ENCODE data around the gene BMP6. TPM values are rescaled to one million over a fixed set of nuclear protein-coding genes. Genes with fewer than 3 reads are reported as not detected.

BMP6 gene
- total RNA-seq, 2 experiments from 2014 or later = not detected

DNA sequence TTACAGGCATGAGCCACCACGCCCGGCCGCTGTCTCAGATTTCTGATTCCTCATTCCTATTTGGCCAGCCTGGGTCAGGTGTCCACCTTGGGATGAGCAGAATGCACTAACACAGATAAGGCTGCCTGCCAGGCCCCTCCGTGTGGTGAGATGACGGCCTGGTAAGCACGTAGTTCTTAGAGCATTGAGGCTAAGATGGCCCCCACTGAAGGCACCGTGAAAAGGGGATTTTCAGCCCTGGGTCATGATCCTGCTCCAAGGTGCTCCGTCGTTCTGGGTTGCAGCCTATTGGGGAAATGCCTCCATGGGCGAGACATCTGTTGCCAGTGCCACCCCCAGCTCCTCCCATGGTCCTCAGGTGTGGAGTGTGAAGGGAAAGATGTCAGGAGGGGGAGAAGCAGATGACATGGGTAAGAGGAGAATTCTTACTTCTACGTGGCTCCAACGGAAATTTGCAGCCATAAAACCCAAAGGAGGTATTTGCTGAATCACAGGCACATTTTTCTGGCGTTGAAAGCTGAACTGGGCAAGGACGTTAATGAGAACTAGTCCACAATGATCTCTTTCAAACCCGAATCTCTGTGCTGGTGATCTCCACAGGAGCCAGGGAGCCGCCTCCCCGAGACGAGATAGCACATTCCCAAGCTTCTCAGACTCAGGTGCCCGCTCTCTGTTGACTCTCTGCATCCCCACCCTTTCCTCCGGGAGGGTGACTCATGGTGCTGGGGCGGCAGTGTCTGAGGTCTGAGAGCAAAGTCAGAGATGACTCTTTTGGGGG, 34.0 kb upstream of the BMP6 start:
- Mint-ChIP-seq H3K4me3 (no peak overlapping the region), H3K9me3 (no peaks in the 10 kb centered on the region), H3K27me3 (peaks cover 46% of the 10 kb centered on the region), H3K4me1 (ENCODE audit: low read depth) (no peaks in the 10 kb centered on the region), H3K27ac (no peak overlapping the region), H3K36me3 (ENCODE audit: low read depth) (no peaks in the 10 kb centered on the region)
- POLR2A ChIA-PET = no interaction called here
- H3K9me3 ChIP-seq (ENCODE audit: control insufficient read depth in 1 of 2, insufficient read depth in 1 of 2, low read length in 2 of 2) = no peaks in the 10 kb centered on the region
- H3K27me3 ChIP-seq (ENCODE audit: control insufficient read depth in 1 of 2, insufficient read depth in 2 of 2, low read length in 2 of 2) = peaks cover 3 to 7% of the 10 kb centered on the region in 2 experiments
- no peaks in the 10 kb centered on the region for H3K36me3 ChIP-seq (ENCODE audit: insufficient read depth, low read length)
- intact Hi-C loops (cut with DNase I, micrococcal nuclease) = no loop called here
- CTCF ChIA-PET = no interaction called here
- ATAC-seq (ENCODE audit: poor library complexity) (no peak), DNase-seq (no peak)
- H3K4me1 ChIP-seq (ENCODE audit: insufficient read depth, low read length) = no peaks in the 10 kb centered on the region
- H3K27ac ChIP-seq (ENCODE audit: low read depth in 1 of 2, low read length in 2 of 2) = no peak overlapping the region
- TF ChIP-seq, protein P1, sequence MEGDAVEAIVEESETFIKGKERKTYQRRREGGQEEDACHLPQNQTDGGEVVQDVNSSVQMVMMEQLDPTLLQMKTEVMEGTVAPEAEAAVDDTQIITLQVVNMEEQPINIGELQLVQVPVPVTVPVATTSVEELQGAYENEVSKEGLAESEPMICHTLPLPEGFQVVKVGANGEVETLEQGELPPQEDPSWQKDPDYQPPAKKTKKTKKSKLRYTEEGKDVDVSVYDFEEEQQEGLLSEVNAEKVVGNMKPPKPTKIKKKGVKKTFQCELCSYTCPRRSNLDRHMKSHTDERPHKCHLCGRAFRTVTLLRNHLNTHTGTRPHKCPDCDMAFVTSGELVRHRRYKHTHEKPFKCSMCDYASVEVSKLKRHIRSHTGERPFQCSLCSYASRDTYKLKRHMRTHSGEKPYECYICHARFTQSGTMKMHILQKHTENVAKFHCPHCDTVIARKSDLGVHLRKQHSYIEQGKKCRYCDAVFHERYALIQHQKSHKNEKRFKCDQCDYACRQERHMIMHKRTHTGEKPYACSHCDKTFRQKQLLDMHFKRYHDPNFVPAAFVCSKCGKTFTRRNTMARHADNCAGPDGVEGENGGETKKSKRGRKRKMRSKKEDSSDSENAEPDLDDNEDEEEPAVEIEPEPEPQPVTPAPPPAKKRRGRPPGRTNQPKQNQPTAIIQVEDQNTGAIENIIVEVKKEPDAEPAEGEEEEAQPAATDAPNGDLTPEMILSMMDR (IDR thresholded peaks at IDR 0.05) = no peak
- H3K4me3 ChIP-seq (ENCODE audit: low read length) = no peak overlapping the region

DNA sequence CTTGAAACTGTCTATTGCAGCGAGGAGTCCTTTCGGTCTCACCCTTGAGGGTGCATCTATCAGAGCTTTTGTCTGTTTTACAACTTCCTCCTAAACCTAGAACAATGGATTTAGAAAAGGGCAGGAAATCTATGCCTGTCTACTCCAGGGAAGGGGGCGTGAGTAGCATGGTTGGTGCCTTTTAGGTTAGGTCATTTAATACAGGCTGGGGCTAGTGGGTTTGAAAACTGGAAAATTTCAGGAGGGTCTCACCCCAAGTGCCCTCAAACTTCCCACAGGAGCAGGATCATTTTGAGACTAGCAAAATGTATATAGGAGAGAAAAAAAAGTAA, 33.5 kb upstream of the BMP6 start:
- Mint-ChIP-seq H3K4me3 (no peak overlapping the region), H3K4me1 (ENCODE audit: low read depth) (no peaks in the 10 kb centered on the region), H3K27me3 (peaks cover 46% of the 10 kb centered on the region), H3K36me3 (ENCODE audit: low read depth) (no peaks in the 10 kb centered on the region), H3K9me3 (no peaks in the 10 kb centered on the region), H3K27ac (no peak overlapping the region)
- no peaks in the 10 kb centered on the region for H3K9me3 ChIP-seq (ENCODE audit: control insufficient read depth in 1 of 2, insufficient read depth in 1 of 2, low read length in 2 of 2)
- H3K27ac ChIP-seq (ENCODE audit: low read depth in 1 of 2, low read length in 2 of 2) = no peak overlapping the region
- ChIA-PET POLR2A (no interaction called here), CTCF (no interaction called here)
- TF ChIP-seq, protein P1 (IDR thresholded peaks at IDR 0.05) = no peak
- H3K27me3 ChIP-seq (ENCODE audit: control insufficient read depth in 1 of 2, insufficient read depth in 2 of 2, low read length in 2 of 2) = peaks cover 3 to 7% of the 10 kb centered on the region in 2 experiments
- no peak overlapping the region for H3K4me3 ChIP-seq (ENCODE audit: low read length)
- no peak for DNase-seq
- intact Hi-C loops (cut with DNase I, micrococcal nuclease) = no loop called here
- no peak for ATAC-seq (ENCODE audit: poor library complexity)
- H3K4me1 ChIP-seq (ENCODE audit: insufficient read depth, low read length) = no peaks in the 10 kb centered on the region
- no peaks in the 10 kb centered on the region for H3K36me3 ChIP-seq (ENCODE audit: insufficient read depth, low read length)

DNA sequence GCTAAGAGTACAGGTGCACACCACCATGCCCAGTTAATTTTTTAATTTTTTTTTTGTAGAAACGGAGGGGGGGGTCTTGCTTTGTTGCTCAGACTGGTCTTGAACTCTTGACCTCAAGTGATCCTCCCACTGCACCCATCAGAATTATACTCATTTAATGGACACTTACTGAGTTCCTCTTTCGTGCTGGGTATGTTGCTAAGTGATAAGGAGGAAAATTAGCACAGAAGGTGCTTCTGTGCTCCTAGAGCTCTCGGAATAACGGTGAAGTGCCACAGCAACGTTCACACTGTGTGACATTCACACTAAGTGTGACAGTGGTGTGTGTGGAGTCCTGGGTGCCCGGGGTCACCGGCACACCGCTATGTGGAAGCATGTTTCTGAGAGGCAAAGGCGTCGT, 32.1 kb upstream of the BMP6 start:
- TF ChIP-seq, protein P1 (IDR thresholded peaks at IDR 0.05) = no peak
- no peaks in the 10 kb centered on the region for H3K36me3 Mint-ChIP-seq (ENCODE audit: low read depth)
- no peak for ATAC-seq (ENCODE audit: poor library complexity)
- Histone ChIP-seq H3K27ac (ENCODE audit: low read depth in 1 of 2, low read length in 2 of 2) (no peak overlapping the region), H3K36me3 (ENCODE audit: insufficient read depth, low read length) (no peaks in the 10 kb centered on the region), H3K9me3 (ENCODE audit: control insufficient read depth in 1 of 2, insufficient read depth in 1 of 2, low read length in 2 of 2) (no peaks in the 10 kb centered on the region), H3K27me3 (ENCODE audit: control insufficient read depth in 1 of 2, insufficient read depth in 2 of 2, low read length in 2 of 2) (peaks cover 7% of the 10 kb centered on the region in 2 experiments), H3K4me1 (ENCODE audit: insufficient read depth, low read length) (no peaks in the 10 kb centered on the region), H3K4me3 (ENCODE audit: low read length) (no peak overlapping the region)
- no peak for DNase-seq
- H3K27me3 Mint-ChIP-seq = peaks cover 33% of the 10 kb centered on the region
- H3K27ac Mint-ChIP-seq = no peak overlapping the region
- H3K9me3 Mint-ChIP-seq = no peaks in the 10 kb centered on the region
- CTCF ChIA-PET = no interaction called here
- intact Hi-C loops (cut with DNase I, micrococcal nuclease) = no loop called here
- POLR2A ChIA-PET = no interaction called here
- no peaks in the 10 kb centered on the region for H3K4me1 Mint-ChIP-seq (ENCODE audit: low read depth)
- H3K4me3 Mint-ChIP-seq = no peak overlapping the region

Data from CD4-positive, alpha-beta T cell (primary cell).